ENCODE results near the gene TMEM92.

DNA sequence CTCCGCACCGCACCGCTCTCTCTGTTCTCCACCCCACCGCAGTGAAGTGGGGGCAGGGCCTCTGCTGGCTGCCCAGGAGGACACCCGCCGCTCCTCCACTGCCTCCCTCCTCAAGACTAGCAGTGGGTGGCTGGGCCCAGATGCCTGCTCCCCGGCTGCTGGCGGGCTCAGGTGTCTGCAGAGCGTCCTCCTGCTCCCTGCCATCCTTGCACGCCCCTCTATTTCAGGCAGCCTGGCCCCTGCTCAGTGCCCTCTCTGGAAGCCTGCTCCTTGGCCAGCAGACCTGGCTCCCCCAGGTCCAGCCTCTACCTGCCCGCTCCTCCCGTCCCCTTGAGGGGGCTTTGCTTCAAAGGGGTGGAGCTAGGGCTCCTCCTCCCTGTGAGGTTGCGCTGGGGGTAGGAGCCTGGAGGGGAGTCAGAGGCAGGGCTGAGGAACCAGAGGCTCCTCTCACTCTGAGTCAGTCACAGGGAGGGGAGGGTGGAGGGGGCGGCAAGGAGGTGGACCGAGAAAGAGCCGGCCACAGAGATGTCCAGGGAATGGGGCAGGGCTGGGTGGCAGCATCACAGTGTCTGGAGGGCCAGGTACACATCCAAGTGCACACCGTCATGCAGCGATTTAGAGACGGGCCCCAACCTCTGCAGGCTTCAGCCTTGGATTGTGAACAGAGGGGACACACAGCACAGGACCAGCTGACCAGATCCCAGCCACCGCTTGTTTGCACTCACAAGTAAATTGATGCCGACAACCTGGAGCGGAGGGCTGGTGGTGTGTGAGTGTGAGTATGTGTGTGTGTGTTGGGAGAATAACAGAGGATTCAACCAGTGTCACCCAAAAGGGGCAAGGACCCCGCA lies 9.8 kb upstream of the TMEM92 start:
- TF ChIP-seq, protein P1, sequence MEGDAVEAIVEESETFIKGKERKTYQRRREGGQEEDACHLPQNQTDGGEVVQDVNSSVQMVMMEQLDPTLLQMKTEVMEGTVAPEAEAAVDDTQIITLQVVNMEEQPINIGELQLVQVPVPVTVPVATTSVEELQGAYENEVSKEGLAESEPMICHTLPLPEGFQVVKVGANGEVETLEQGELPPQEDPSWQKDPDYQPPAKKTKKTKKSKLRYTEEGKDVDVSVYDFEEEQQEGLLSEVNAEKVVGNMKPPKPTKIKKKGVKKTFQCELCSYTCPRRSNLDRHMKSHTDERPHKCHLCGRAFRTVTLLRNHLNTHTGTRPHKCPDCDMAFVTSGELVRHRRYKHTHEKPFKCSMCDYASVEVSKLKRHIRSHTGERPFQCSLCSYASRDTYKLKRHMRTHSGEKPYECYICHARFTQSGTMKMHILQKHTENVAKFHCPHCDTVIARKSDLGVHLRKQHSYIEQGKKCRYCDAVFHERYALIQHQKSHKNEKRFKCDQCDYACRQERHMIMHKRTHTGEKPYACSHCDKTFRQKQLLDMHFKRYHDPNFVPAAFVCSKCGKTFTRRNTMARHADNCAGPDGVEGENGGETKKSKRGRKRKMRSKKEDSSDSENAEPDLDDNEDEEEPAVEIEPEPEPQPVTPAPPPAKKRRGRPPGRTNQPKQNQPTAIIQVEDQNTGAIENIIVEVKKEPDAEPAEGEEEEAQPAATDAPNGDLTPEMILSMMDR (CRISPR knock-in tag; IDR thresholded peaks at IDR 0.05) = no peak
- TF ChIP-seq ZNF232 (CRISPR knock-in tag; IDR thresholded peaks at IDR 0.05; ENCODE audit: borderline replicate concordance) (no peak), ATF7 (IDR thresholded peaks at IDR 0.05) (no peak), ATF7 (CRISPR knock-in tag; IDR thresholded peaks at IDR 0.05) (no peak), TSC22D2 (CRISPR knock-in tag; IDR thresholded peaks at IDR 0.05; ENCODE audit: borderline replicate concordance) (no peak), TCF12 (IDR thresholded peaks at IDR 0.05) (no peak), TCF12 (CRISPR knock-in tag; IDR thresholded peaks at IDR 0.05) (no peak), JUN (CRISPR knock-in tag; IDR thresholded peaks at IDR 0.05) (no peak)
- TF ChIP-seq, protein P2, sequence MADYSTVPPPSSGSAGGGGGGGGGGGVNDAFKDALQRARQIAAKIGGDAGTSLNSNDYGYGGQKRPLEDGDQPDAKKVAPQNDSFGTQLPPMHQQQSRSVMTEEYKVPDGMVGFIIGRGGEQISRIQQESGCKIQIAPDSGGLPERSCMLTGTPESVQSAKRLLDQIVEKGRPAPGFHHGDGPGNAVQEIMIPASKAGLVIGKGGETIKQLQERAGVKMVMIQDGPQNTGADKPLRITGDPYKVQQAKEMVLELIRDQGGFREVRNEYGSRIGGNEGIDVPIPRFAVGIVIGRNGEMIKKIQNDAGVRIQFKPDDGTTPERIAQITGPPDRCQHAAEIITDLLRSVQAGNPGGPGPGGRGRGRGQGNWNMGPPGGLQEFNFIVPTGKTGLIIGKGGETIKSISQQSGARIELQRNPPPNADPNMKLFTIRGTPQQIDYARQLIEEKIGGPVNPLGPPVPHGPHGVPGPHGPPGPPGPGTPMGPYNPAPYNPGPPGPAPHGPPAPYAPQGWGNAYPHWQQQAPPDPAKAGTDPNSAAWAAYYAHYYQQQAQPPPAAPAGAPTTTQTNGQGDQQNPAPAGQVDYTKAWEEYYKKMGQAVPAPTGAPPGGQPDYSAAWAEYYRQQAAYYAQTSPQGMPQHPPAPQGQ (CRISPR knock-in tag; IDR thresholded peaks at IDR 0.05; ENCODE audit: borderline replicate concordance) = no peak
